ENCODE data around the gene TTN.

Gene TTN

DNA sequence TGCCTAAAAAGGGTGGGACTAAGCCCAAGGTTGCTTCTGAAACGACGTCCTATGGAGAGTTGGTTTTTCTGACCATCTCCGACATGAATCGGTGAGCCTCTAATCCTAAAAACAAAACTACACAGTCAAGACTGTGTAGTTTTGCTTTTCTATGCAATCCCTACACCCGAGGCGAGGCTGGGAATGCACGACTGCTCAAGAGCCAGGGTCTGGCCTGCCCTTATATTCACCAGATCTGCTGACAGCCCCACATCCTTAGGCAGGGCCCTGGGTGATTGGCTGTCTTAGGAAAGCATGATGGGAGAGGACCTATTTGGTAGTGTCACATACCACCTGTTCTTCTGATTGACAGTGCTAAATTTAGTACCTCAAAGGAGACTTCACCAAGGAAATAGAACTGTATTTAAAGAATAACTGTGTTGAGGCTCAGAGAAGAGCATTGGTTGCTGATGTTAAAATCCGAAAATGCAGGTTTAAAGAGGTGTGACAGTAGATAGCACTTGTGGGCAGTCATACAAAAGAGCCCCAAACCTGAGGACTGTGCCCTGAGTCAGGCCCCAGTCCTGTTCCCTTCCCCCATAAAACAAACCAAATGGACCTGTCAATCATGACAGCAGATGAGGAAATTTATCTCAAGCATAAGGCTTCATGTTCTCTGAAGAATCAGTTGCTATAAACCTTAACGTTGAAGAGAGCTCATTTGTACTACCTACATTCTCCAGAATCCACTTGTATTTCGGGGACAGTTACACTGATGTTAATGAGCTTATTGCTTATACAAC, at the start of gene TTN:
TSS of gene TTN (minus strand) at position 197 of the 782 bp plus-strand sequence. CDS start 2,781 bp downstream, outside the sequence.
- DNase-seq (ENCODE audit: low read depth) = no peak

DNA sequence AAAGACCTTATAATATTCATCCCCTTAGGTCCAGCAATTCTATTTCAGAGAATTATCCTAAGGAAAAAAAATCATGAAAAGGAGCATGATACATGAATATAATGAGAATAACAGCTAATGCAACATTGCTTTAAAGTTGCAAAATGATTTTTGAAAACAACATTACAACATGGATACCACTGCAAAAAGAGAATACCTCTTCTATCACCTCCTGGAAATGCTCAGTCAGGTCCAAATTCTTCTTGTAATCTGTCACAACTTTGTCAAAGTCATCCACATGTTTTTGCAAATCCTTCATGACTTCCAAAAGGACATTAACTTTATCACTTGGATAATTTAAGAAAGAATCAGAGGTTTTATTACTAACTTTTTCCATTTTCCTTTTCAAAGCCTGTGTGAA, 47.9 kb upstream of the TTN start:
- DNase-seq (ENCODE audit: low read depth) = no peak

DNA sequence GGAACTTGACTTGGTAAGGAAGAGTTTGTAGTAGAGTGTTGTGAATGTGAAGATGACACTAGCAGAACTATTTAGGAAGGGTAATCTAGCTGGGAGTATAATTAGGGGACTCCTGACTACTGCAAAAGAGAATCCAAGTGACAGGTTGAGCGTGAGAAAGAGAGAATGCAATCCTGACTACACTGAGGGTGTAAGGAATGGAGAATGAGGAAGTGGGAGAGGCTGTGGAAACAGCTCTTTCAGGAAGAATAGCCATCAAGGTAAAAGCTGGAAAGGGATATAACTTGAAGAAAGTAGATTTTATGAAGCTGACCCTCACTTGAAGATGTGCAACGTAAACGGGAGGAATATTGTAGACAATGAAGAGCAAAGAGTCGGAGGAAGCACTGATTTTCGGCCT, 41.1 kb upstream of the TTN start:
- no peak for DNase-seq (ENCODE audit: low read depth)

DNA sequence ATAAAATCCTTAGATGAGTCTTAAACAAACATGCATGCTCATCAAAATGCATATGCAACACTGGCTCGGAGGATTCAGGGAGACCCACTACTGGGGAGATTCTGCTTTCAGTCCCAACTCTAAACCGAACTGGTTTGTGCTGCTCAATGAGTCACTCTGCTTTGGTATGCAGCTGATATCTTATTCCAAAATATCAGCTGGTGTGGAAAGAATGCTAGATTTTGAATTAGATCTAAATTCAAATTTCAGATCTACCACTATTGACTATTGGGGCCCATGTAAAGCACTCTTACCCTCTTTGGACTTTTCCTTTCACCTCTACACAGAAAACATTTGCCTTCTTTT, 39.2 kb upstream of the TTN start:
- DNase-seq (ENCODE audit: low read depth) = no peak

DNA sequence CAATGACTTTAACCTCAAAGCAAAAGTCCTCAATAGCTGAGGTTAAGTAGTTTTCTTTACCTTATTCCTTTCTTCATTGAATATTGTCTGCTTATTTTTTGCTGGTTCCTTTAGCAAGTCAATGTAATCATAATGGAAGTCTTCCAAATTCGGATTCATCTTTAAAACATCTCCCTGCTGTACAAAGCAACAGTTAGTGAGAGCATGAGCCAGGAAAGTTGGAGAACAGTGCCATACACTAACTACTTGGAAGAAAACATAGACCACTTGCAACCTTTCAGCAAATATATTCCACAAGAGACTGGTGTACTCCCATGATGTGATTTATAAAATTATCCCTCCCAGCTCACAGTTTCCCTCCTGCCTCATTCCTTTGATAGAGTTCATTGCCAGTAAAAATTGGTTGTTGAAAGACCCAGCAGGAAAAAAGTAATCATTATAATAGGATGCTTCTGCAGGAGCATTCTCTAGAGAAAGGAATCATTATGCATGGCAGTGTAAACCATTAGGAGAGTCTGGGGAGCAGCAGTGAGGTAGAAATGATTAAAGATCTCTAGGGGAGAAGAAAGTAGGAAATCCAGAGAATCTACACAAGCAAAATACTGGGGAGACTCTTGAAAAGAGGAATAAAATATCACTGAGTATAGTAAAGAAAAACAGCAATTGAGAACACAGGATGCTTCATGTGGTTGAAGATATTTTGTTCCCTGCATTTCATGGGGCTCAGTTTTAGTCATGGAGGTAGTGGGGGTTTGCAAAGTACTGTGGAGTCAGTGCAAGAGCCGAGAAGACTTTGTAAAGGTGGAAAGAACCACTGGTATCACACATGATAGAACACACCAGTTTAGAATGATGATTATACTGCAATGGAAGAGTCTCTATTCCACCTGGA, 38.6 kb upstream of the TTN start:
- DNase-seq (ENCODE audit: low read depth) = no peak

DNA sequence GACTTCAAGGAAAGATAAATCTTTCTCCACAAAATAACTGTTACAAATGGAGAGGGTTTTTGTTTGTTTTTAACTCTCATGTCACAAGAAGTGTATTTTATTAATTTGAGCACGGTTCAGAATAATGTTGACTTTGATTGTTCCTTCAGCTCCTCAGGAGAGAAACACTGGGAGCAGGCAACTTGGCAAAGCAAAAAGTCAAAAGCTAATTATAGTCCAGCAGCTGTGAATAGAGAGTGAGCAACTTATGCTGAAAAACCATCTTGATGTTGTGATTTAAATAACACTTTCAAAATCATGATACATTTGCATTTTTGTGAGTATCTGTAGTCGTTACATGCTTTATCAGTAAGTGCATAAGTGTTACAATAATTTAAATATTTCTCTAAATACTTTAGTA, 37.5 kb upstream of the TTN start:
- DNase-seq (ENCODE audit: low read depth) = no peak

DNA sequence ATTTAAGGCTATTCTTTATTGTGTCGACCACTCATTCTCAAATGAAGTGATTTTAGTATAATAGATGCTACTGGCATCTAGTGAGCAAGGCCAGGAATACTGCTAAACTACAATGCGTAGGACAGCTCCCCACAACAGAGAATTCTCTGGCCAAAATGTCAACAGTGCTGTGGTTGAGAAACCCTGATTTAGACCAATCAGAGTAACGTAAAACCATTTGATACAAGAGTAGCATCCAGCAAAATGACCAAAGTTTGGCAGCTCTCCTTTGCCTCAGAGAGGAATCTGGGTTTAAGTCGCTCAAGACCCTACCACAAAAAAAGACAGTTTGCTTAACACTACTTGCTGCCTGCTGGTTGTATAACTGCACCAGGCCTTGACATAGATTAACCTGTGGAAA, 37.0 kb upstream of the TTN start:
- DNase-seq (ENCODE audit: low read depth) = no peak

DNA sequence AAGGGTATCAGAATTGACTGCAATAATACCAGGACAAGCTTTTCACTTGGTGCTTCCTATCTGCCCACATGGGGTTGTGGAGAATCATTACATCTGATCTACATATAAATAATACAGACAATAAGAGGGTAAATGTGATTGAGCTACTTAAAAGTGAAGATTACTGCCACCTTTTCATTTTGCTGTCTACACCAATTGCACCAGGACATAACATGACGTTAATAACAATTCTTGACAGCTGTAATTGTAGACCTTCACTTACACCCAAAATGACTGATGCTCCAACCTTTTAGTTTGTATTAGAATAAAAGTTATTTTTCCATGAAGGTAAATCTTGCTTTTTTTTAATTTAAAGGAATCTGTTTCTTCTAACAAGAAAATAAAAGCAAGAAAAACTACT, 36.5 kb upstream of the TTN start:
- no peak for DNase-seq (ENCODE audit: low read depth)

DNA sequence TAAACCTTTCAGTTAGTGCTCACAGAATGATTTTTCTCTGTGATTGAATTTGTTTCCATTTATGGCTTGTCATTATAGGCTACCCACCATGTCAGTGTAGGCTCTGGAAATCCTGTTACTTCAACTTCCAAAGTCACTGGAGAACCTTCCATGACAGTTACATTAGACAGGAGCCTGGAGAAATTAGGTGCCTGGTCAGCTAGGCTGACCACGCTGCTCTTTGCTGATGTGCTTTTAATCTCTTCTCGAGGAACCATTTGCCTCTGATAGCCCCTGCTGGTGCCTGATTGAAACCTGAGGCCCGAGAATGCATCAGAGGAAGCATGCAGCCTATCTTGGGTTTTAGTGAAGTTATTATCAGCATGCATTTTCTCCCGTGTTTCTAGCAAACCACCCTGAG, 29.6 kb upstream of the TTN start:
- no peak for DNase-seq (ENCODE audit: low read depth)

DNA sequence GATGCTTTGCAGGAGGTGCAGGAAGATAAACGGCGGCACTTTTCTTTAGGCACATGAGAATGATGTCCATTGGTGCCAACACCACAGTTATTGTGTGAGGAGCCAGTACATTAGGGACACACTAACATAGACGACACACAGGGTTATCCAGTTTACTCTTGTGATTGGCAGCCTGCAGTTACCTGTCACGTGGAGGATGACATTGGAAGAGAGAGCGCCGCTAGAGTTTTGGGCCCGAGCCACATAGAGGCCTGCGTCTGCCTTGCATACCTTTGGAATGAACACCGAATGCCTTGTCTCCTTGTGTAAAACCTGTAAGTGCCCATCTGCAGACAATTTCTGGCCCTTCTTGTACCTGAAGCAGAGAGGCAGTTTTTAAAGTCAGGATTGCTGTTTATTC, 26.9 kb upstream of the TTN start:
- no peak for DNase-seq (ENCODE audit: low read depth)

- no peak for DNase-seq (ENCODE audit: low read depth)
Measured at GRCh38 chr2:178833382-178833781, 26.2 kb upstream of the TTN start.

GRCh38 chr2:178830451-178830850, 23.2 kb upstream of the TTN start:
- DNase-seq (ENCODE audit: low read depth) = no peak

GRCh38 chr2:178829981-178830380, 22.8 kb upstream of the TTN start:
- no peak for DNase-seq (ENCODE audit: low read depth)

GRCh38 chr2:178829299-178829960, 22.2 kb upstream of the TTN start:
- no peak for DNase-seq (ENCODE audit: low read depth)

DNA sequence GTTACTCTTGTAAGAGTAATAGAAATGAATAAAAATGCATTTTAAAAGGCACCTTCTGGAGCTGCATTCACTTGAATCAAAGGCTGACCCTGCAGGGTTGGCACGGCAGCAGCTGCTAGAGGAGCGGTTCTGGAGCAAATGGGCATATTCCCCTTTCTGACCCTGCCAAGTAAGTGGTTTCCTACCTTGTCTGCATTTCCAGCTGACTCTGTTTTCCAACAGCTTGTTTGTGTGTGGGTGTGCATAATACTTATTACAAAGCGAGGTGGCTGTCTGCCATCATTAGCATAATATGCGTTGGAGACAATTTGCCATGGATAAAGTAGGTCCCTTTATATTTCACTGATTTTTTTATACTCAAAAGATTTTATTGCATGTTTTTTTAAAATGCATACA, 21.3 kb upstream of the TTN start:
- no peak for DNase-seq (ENCODE audit: low read depth)

DNA sequence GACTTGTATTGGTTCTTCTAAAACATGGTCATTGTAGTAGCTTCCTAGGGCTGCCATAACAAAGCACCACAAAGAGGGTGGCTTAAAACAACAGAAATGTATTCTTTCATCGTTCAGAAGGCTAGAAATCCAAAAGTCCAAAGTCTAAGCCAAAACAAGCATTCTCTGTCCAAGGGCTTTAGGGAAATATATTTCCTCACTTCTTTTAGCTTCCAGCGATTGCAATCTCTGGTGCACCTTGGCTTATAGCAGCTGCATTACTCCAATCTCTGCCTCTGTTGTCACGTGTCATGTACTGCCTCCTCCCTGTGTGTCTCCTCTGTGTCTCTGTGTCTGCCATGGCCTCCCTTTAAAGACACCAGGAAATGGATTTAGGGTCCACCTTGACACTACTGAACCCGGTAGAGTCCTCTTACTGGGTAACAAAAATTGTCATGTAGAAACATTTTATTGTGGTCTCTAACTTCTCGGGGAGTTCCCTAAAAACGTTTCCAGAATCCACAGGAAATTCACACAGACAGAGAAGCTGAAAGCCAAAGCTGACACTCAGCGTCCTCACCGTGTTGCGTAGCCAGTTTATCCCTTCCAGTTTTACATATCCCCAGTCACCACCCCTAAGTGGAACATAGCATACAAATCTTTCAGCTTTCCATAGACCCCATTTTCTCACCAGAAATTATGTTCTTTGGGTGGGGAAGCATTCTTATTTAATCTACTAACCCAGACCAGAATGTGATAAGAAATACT, 20.7 kb upstream of the TTN start:
- no peak for DNase-seq (ENCODE audit: low read depth)

- no peak for DNase-seq (ENCODE audit: low read depth)
Measured at GRCh38 chr2:178827111-178827510, 19.9 kb upstream of the TTN start.

DNA sequence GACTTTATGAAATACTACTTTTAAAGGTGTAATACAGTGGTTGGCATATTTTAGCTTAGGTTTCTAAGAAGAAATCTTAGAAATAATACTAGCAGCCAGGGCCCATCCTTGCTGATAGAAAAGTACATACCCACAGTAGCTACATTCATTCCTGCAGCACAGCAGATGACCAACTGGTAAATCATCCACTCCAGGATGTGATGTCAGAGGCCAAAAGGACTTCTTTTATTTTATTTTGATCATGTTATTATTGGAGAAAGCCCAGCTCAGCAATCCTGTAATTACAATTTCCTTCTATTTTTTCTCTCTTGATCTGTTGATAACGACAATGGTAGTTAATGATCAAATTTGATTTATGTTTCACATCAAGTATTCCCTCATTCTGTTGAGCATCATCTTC, 18.0 kb upstream of the TTN start:
- no peak for DNase-seq (ENCODE audit: low read depth)

GRCh38 chr2:178824181-178824580, 17.0 kb upstream of the TTN start:
- no peak for DNase-seq (ENCODE audit: low read depth)

DNA sequence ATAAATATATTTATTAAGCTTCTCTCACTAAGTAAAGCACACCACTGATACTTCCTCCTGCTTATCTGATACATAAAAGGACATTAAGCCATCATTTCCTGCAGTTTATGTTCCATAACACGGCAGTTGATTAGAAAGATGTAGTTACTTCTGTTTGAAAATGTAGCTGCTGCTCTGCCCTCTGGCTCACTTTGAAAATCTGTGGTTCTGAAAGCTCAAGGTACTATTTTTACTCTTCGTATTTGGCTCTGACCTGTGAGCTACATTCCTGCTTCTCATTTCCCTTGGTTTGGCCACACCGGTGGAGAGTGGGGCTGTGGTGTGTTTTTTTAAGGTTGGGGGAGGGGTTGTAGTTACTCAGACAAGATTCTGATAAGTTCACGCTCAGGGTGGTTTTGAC, 12.8 kb upstream of the TTN start:
- DNase-seq (ENCODE audit: low read depth) = no peak

- DNase-seq (ENCODE audit: low read depth) = no peak
Measured at GRCh38 chr2:178819147-178819875, 12.1 kb upstream of the TTN start.

- no peak for DNase-seq (ENCODE audit: low read depth)
Measured at GRCh38 chr2:178811901-178812300, 4.7 kb upstream of the TTN start.

Measured in stimulated activated CD8-positive, alpha-beta memory T cell treated with anti-CD3 and anti-CD28 coated beads, Interleukin-15, amount 100 ng/mL, for 1 hour (primary cell).